Esophagus muscularis mucosa (tissue), 4 donors: ENCODE results near the gene TGFB1.

Experiments used
- EP300 ChIP-seq: sonication (generic); formaldehyde crosslinking; IDR thresholded peaks from one replicate; pipeline ENCODE4 v1.6.1; 2017; ENCODE audit warnings: antibody characterized with exemption
- POLR2A ChIP-seq: fragments of 450-650 bp; IDR thresholded peaks from one replicate; pipeline ENCODE4 v1.6.1; 2017; ENCODE audit warnings: antibody characterized with exemption, moderate library complexity, mild to moderate bottlenecking, low read depth
- POLR2AphosphoS5 ChIP-seq, 2 donors: sonication (generic); formaldehyde crosslinking; IDR thresholded peaks; one replicate each; pipeline ENCODE4 v1.6.1; 2017; ENCODE audit warnings: antibody characterized with exemption in 2 of 2
- TF ChIP-seq, protein P1 (sequence below), 3 experiments: fragments of 200-600 bp in 2 of 3; fragments of 450-650 bp in 1 of 3; sonication (generic) in 2 of 3; IDR thresholded peaks; one replicate each; pipeline ENCODE4 v1.5.1; 2017 to 2019; ENCODE audit warnings: antibody characterized with exemption in 3 of 3, mild to moderate bottlenecking in 2 of 3, moderate library complexity in 1 of 3

GRCh38 chr19:41324231-41324702 lies 29.5 kb downstream of the TGFB1 start:
- TF ChIP-seq, protein P1, sequence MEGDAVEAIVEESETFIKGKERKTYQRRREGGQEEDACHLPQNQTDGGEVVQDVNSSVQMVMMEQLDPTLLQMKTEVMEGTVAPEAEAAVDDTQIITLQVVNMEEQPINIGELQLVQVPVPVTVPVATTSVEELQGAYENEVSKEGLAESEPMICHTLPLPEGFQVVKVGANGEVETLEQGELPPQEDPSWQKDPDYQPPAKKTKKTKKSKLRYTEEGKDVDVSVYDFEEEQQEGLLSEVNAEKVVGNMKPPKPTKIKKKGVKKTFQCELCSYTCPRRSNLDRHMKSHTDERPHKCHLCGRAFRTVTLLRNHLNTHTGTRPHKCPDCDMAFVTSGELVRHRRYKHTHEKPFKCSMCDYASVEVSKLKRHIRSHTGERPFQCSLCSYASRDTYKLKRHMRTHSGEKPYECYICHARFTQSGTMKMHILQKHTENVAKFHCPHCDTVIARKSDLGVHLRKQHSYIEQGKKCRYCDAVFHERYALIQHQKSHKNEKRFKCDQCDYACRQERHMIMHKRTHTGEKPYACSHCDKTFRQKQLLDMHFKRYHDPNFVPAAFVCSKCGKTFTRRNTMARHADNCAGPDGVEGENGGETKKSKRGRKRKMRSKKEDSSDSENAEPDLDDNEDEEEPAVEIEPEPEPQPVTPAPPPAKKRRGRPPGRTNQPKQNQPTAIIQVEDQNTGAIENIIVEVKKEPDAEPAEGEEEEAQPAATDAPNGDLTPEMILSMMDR (IDR thresholded peaks at IDR 0.05), result no peak
- no peak for TF ChIP-seq POLR2A
- no peak for TF ChIP-seq EP300
- TF ChIP-seq POLR2AphosphoS5 (IDR thresholded peaks at IDR 0.05), result no peak
